Erythroblast (primary cell): Measurements from ENCODE around the gene MED16.

Experiments
- GATA1 ChIP-seq: IDR thresholded peaks from 2 replicates; pipeline ENCODE4 v1.6.1; 2011; ENCODE audit warnings: low read depth, mild to moderate bottlenecking, control low read depth, low read length, moderate library complexity
- POLR2A ChIP-seq: IDR thresholded peaks from 2 replicates; pipeline ENCODE4 v1.6.1; 2011; ENCODE audit warnings: mild to moderate bottlenecking, low read length

DNA sequence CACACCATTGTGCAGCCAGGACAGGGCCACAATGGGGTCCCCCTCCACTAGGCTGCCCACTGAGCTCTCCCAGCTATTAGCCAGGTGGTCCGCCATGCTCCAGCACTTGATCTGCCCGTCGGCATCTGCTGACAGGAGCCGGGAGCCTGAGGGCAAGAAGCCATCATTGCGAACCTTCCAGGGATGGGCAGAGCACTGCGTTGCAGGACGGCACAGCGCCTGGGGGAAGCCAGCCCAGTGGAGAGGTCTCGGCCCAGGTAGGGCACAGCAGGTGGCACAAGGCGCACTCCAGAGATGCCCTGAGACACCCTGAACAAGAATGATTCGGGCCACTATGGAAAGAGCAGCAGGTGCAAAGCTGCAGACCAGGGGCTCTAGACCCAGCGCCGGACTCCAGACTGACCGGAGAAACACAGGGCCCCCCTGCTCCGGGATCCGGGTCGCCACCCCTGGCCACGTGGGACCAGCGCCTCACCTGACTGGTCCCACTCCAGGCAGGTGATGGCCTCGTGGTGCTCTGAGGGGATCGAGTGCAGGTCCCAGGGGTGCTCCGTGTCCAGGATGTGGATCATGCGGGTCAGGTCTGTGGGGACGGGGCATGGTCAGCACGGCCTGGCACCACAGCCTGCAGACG is 3.2 kb downstream of the MED16 start:
- TF ChIP-seq POLR2A (no peak), GATA1 (no peak)
